Natural killer cell (primary cell): ENCODE results near the gene SDHAF1. TPM values are rescaled to one million over a fixed set of nuclear protein-coding genes. Genes with fewer than 3 reads are reported as not detected.

Experiments
- ATAC-seq, 3 donors: fragments of 150-1000 bp in 2 of 3; fragments of 200-7000 bp in 1 of 3; cut with Tn5 transposase; 1 replicate in 1 of 3; 2 replicates in 2 of 3; pipeline ENCODE4 v1.10.0; 2021; ENCODE audit warnings: mild to moderate bottlenecking in 2 of 3, moderate library complexity in 2 of 3
- DNase-seq, 2 donors: peaks; one replicate each; pipeline versions ENCODE4 v3.0.0 to v3.0.0-alpha.2; 2013 to 2021; ENCODE audit warnings: mixed read lengths in 1 of 2
- H3K27ac ChIP-seq: one replicate; pipeline ENCODE4 v1.5.1; 2013; ENCODE audit warnings: mild to moderate bottlenecking, low read length
- H3K27me3 ChIP-seq: one replicate; pipeline ENCODE4 v1.6.1; 2013; ENCODE audit warnings: low read length; ENCODE audit not compliant: control insufficient read depth, insufficient read depth
- H3K36me3 ChIP-seq: one replicate; pipeline ENCODE4 v1.6.1; 2013; ENCODE audit warnings: low read length; ENCODE audit not compliant: control insufficient read depth, insufficient read depth
- H3K4me1 ChIP-seq: one replicate; pipeline ENCODE4 v1.6.1; 2013; ENCODE audit warnings: low read length; ENCODE audit not compliant: control insufficient read depth, insufficient read depth
- H3K4me3 ChIP-seq: one replicate; pipeline ENCODE4 v1.5.1; 2013; ENCODE audit warnings: low read length
- H3K9me3 ChIP-seq: one replicate; pipeline ENCODE4 v1.6.1; 2013; ENCODE audit warnings: low read length; ENCODE audit not compliant: control insufficient read depth, insufficient read depth
- H3K27ac Mint-ChIP-seq, 2 donors: one replicate each; pipeline ENCODE4 v1.8.0; 2022; ENCODE audit warnings: mild to moderate bottlenecking in 2 of 2, mixed read lengths in 2 of 2, moderate library complexity in 1 of 2
- H3K27me3 Mint-ChIP-seq, 2 donors: one replicate each; pipeline ENCODE4 v1.8.0; 2022; ENCODE audit warnings: low read depth in 2 of 2, mixed read lengths in 2 of 2
- H3K36me3 Mint-ChIP-seq: one replicate; pipeline ENCODE4 v1.8.0; 2022; ENCODE audit warnings: mixed read lengths
- H3K4me1 Mint-ChIP-seq, 2 donors: one replicate each; pipeline ENCODE4 v1.8.0; 2022; ENCODE audit warnings: mixed read lengths in 2 of 2
- H3K4me3 Mint-ChIP-seq: one replicate; pipeline ENCODE4 v1.8.0; 2022; ENCODE audit warnings: mild to moderate bottlenecking, moderate library complexity, mixed read lengths
- H3K9me3 Mint-ChIP-seq, 2 donors: one replicate each; pipeline ENCODE4 v1.8.0; 2022; ENCODE audit warnings: mixed read lengths in 2 of 2
- CTCF ChIP-seq: fragments of 200-600 bp; IDR thresholded peaks from one replicate; pipeline ENCODE4 v1.8.0; 2022; ENCODE audit warnings: antibody characterized with exemption
- WGBS: methylation state at CpG from one replicate; pipeline ENCODE4 v1.1.7; 2013; ENCODE audit warnings: missing lambda C conversion rate; ENCODE audit not compliant: insufficient coverage; 5-methylcytosine and 5-hydroxymethylcytosine counted together
- intact Hi-C: fragments of 100-400 bp; cut with micrococcal nuclease; formaldehyde crosslinking; loops from one replicate; pipeline ENCODE4 v1.14.2; 2022
- total RNA-seq, 4 donors: library from RNA; stranded (reverse); fragments of 120-200 nt in 1 of 4; gene quantifications; one replicate each; pipeline versions ENCODE4 v1.2.3 to v1.2.4, GENCODE V29; 2013 to 2022

SDHAF1 gene
- total RNA-seq, 3 donors from 2014 or later (not counting 1 experiment from before 2014, with no cell fraction given): 9.2 to 12.1 (median 10.5) TPM

GRCh38 chr19:35988824-35989223 lies 6.2 kb upstream of the SDHAF1 start:
- intact Hi-C loops: no loop called here

GRCh38 chr19:35990156-35990555 lies 4.8 kb upstream of the SDHAF1 start:
- Mint-ChIP-seq H3K27ac (no peak overlapping the region), H3K9me3 (no peaks in the 10 kb centered on the region), H3K4me3 (no peak overlapping the region), H3K4me1 (peaks cover 5 to 17% of the 10 kb centered on the region in 2 donors), H3K36me3 (no peaks in the 10 kb centered on the region), H3K27me3 (peaks cover 23 to 31% of the 10 kb centered on the region in 2 donors)
- intact Hi-C loops: loop anchor here (10.0 kb wide), 1 partner anchor 125 kb away; the partner anchor contains the start of genes OVOL3, POLR2I and TBCB
- ATAC-seq: no peak
- WGBS: 93% methylated on average over 3 of the region's 4 CpGs
- peaks cover 20% of the 10 kb centered on the region for H3K4me1 ChIP-seq
- no peak for DNase-seq
- no peak overlapping the region for H3K27ac ChIP-seq
- no peaks in the 10 kb centered on the region for H3K36me3 ChIP-seq
- TF ChIP-seq CTCF: no peak
- H3K4me3 ChIP-seq: no peak overlapping the region
- H3K9me3 ChIP-seq: no peaks in the 10 kb centered on the region
- peaks cover 10% of the 10 kb centered on the region for H3K27me3 ChIP-seq

More at GRCh38 chr19:35988824-35989223, 6.2 kb upstream of the SDHAF1 start:
- Histone ChIP-seq H3K4me1 (peaks cover 10% of the 10 kb centered on the region), H3K27ac (no peak overlapping the region), H3K27me3 (peaks cover 15% of the 10 kb centered on the region), H3K9me3 (no peaks in the 10 kb centered on the region), H3K36me3 (no peaks in the 10 kb centered on the region), H3K4me3 (no peak overlapping the region)
- peaks cover 31 to 44% of the 10 kb centered on the region in 2 donors for H3K27me3 Mint-ChIP-seq
- H3K9me3 Mint-ChIP-seq: no peaks in the 10 kb centered on the region
- no peak overlapping the region for H3K27ac Mint-ChIP-seq
- no peak overlapping the region for H3K4me3 Mint-ChIP-seq
- DNase-seq (no peak), ATAC-seq (no peak)
- TF ChIP-seq CTCF: no peak
- H3K36me3 Mint-ChIP-seq: no peaks in the 10 kb centered on the region
- peaks cover 0 to 8% of the 10 kb centered on the region in 2 donors for H3K4me1 Mint-ChIP-seq
- WGBS: 100% methylated on average over 3 of the region's 3 CpGs

GRCh38 chr19:35990771-35991730 lies 3.9 kb upstream of the SDHAF1 start:
- Mint-ChIP-seq H3K4me1 (peaks cover 5 to 23% of the 10 kb centered on the region in 2 donors), H3K9me3 (no peaks in the 10 kb centered on the region), H3K27me3 (peaks cover 14 to 22% of the 10 kb centered on the region in 2 donors), H3K36me3 (no peaks in the 10 kb centered on the region), H3K4me3 (no peak overlapping the region), H3K27ac (no peak overlapping the region)
- Histone ChIP-seq H3K27me3 (peaks cover 7% of the 10 kb centered on the region), H3K4me3 (no peak overlapping the region), H3K27ac (no peak overlapping the region), H3K9me3 (no peaks in the 10 kb centered on the region), H3K36me3 (no peaks in the 10 kb centered on the region), H3K4me1 (peaks cover 27% of the 10 kb centered on the region)
- ATAC-seq: no peak
- DNase-seq: no peak
- intact Hi-C loops: loop anchor here (10.0 kb wide), 1 partner anchor 124 kb away; the partner anchor contains the start of genes OVOL3, POLR2I and TBCB
- TF ChIP-seq CTCF: no peak
- WGBS: 92% methylated on average over 10 of the region's 10 CpGs
